Neural cell (in vitro differentiated cells): ENCODE measurements around the gene SH3BGRL. TPM values are rescaled to one million over a fixed set of nuclear protein-coding genes. Genes with fewer than 3 reads are reported as not detected.

ENCODE experiments used
- H2AFZ ChIP-seq: fragments of 200-600, 300-800 bp; sonication (generic), shearing (Covaris generic); 2 replicates; pipeline ENCODE4 v1.6.0; 2014; ENCODE audit warnings: low read depth, mild to moderate bottlenecking, antibody characterized with exemption, low read length, moderate library complexity
- H3F3A ChIP-seq: fragments of 200-600 bp; shearing (Covaris generic); 2 replicates; pipeline ENCODE4 v1.6.1; 2016; ENCODE audit warnings: mild to moderate bottlenecking, moderate library complexity, mixed read lengths, antibody characterized with exemption, low read length; ENCODE audit not compliant: insufficient read depth, poor library complexity, severe bottlenecking
- H3K27ac ChIP-seq: fragments of 200-600, 300-800 bp; sonication (generic), shearing (Covaris generic); 2 replicates; pipeline ENCODE4 v1.5.1; 2014; ENCODE audit warnings: mild to moderate bottlenecking, low read length, moderate library complexity
- H3K27me3 ChIP-seq: fragments of 300-800, 200-600 bp; sonication (generic), shearing (Covaris generic); 2 replicates; pipeline ENCODE4 v1.6.0; 2014; ENCODE audit warnings: mild to moderate bottlenecking, low read depth, low read length, moderate library complexity; ENCODE audit not compliant: insufficient read depth
- H3K36me3 ChIP-seq: fragments of 300-800, 200-600 bp; sonication (generic), shearing (Covaris generic); 2 replicates; pipeline ENCODE4 v1.5.1; 2014; ENCODE audit warnings: mild to moderate bottlenecking, antibody characterized with exemption, low read length, moderate library complexity; ENCODE audit not compliant: insufficient read depth
- H3K4me2 ChIP-seq: fragments of 300-800, 200-600 bp; sonication (generic), shearing (Covaris generic); 2 replicates; pipeline ENCODE4 v1.6.0; 2014; ENCODE audit warnings: mild to moderate bottlenecking, low read length
- H3K4me3 ChIP-seq: fragments of 300-800, 200-600 bp; sonication (generic), shearing (Covaris generic); 2 replicates; pipeline ENCODE4 v1.5.1; 2014; ENCODE audit warnings: mild to moderate bottlenecking, low read length, moderate library complexity
- H3K79me2 ChIP-seq: fragments of 200-600 bp; shearing (Covaris generic); replicated peaks from 2 replicates; pipeline ENCODE4 v1.6.0; 2014; ENCODE audit warnings: mild to moderate bottlenecking, low read length, moderate library complexity; ENCODE audit not compliant: insufficient read depth
- H3K9ac ChIP-seq: fragments of 300-800, 200-600 bp; sonication (generic), shearing (Covaris generic); 2 replicates; pipeline ENCODE4 v1.6.1; 2016; ENCODE audit warnings: mild to moderate bottlenecking, low read length, mixed read lengths
- H3K9me2 ChIP-seq: fragments of 200-600 bp; shearing (Covaris generic); 2 replicates; pipeline ENCODE4 v1.6.1; 2016; ENCODE audit warnings: mild to moderate bottlenecking, low read length, mixed read lengths; ENCODE audit not compliant: insufficient read depth
- H3K9me3 ChIP-seq: fragments of 200-600, 300-800 bp; sonication (generic), shearing (Covaris generic); 2 replicates; pipeline ENCODE4 v1.6.1; 2016; ENCODE audit warnings: mild to moderate bottlenecking, mixed run types, low read length, moderate library complexity, mixed read lengths
- H4K20me1 ChIP-seq: fragments of 200-600 bp; shearing (Covaris generic); 2 replicates; pipeline ENCODE4 v1.6.1; 2016; ENCODE audit warnings: mild to moderate bottlenecking, mixed run types; ENCODE audit not compliant: insufficient read depth
- CTCF ChIP-seq: fragments of 450-650 bp; IDR thresholded peaks from 2 replicates; pipeline ENCODE4 v1.5.1; 2014; ENCODE audit warnings: antibody characterized with exemption, mild to moderate bottlenecking, moderate library complexity; ENCODE audit not compliant: poor library complexity, severe bottlenecking
- EP300 ChIP-seq: fragments of 450-650 bp; conservative IDR thresholded peaks from 2 replicates; pipeline ENCODE4 v1.6.1; 2014; ENCODE audit warnings: antibody characterized with exemption, mild to moderate bottlenecking, moderate library complexity; ENCODE audit not compliant: poor library complexity, severe bottlenecking
- EZH2 ChIP-seq: fragments of 200-600, 300-800 bp; shearing (Covaris generic), sonication (generic); IDR thresholded peaks from 2 replicates; pipeline ENCODE4 v1.6.1; 2014; ENCODE audit warnings: antibody characterized with exemption, low read length, borderline replicate concordance, mild to moderate bottlenecking; ENCODE audit not compliant: insufficient read depth, poor library complexity, severe bottlenecking
- MXI1 ChIP-seq: fragments of 450-650 bp; conservative IDR thresholded peaks from 2 replicates; pipeline ENCODE4 v1.6.1; 2014; ENCODE audit warnings: antibody characterized with exemption, mild to moderate bottlenecking; ENCODE audit not compliant: poor library complexity, severe bottlenecking
- POLR2AphosphoS5 ChIP-seq: IDR thresholded peaks from 2 replicates; pipeline ENCODE4 v1.6.1; 2012
- RAD21 ChIP-seq: fragments of 450-650 bp; conservative IDR thresholded peaks from 2 replicates; pipeline ENCODE4 v1.6.1; 2014; ENCODE audit warnings: antibody characterized with exemption, mild to moderate bottlenecking, moderate library complexity
- REST ChIP-seq: IDR thresholded peaks from 2 replicates; pipeline ENCODE4 v1.6.1; 2012; ENCODE audit warnings: borderline replicate concordance
- SMC3 ChIP-seq: fragments of 450-650 bp; conservative IDR thresholded peaks from 2 replicates; pipeline ENCODE4 v1.6.1; 2014; ENCODE audit warnings: antibody characterized with exemption, mild to moderate bottlenecking, moderate library complexity; ENCODE audit not compliant: poor library complexity
- TAF1 ChIP-seq: IDR thresholded peaks from 2 replicates; pipeline ENCODE4 v1.6.1; 2012; ENCODE audit warnings: low read depth
- polyA plus RNA-seq: library from polyadenylated mRNA; depleted of rRNA; stranded (reverse); fragments of >200 nt; gene quantifications from 2 replicates; pipeline ENCODE4 v1.2.3, GENCODE V29; 2014

The SH3BGRL gene
- polyA plus RNA-seq, 1 donor from 2014 or later, result 120 TPM

GRCh38 chrX:81255876-81256275 lies 54.0 kb downstream of the SH3BGRL start:
- Histone ChIP-seq H3K4me3 (no peak overlapping the region), H3K9me2 (no peaks in the 10 kb centered on the region), H3K36me3 (no peaks in the 10 kb centered on the region), H3K9me3 (no peaks in the 10 kb centered on the region), H3K27ac (no peak overlapping the region), H4K20me1 (no peaks in the 10 kb centered on the region), H3K9ac (no peak overlapping the region), H3K4me2 (no peak overlapping the region), H3F3A (no peaks in the 10 kb centered on the region), H3K27me3 (no peaks in the 10 kb centered on the region), H3K79me2 (no peaks in the 10 kb centered on the region), H2AFZ (no peak overlapping the region)
- no peak for TF ChIP-seq TAF1
- TF ChIP-seq RAD21, result no peak
- no peak for TF ChIP-seq REST
- TF ChIP-seq SMC3, result no peak
- TF ChIP-seq MXI1, result no peak
- no peak for TF ChIP-seq EZH2
- TF ChIP-seq POLR2AphosphoS5, result no peak
- TF ChIP-seq EP300, result no peak

- H3K27ac ChIP-seq, result no peak overlapping the region
- H3K9me2 ChIP-seq, result no peaks in the 10 kb centered on the region
- H3K9ac ChIP-seq, result no peak overlapping the region
- H3K9me3 ChIP-seq, result no peaks in the 10 kb centered on the region
- H3F3A ChIP-seq, result no peaks in the 10 kb centered on the region
- H3K4me3 ChIP-seq, result no peak overlapping the region
- no peaks in the 10 kb centered on the region for H3K27me3 ChIP-seq
- TF ChIP-seq SMC3 (no peak), EP300 (no peak), RAD21 (no peak), TAF1 (no peak), REST (no peak), CTCF (no peak), MXI1 (no peak), EZH2 (no peak), POLR2AphosphoS5 (no peak)
- H3K79me2 ChIP-seq, result no peaks in the 10 kb centered on the region
- H3K4me2 ChIP-seq, result no peak overlapping the region
- no peak overlapping the region for H2AFZ ChIP-seq
- H4K20me1 ChIP-seq, result no peaks in the 10 kb centered on the region
- H3K36me3 ChIP-seq, result no peaks in the 10 kb centered on the region
These were observed 55.9 kb downstream of the SH3BGRL start for GRCh38 chrX:81257817-81258216.
